HepG2 (cell line): ENCODE measurements around the gene SMTNL1. TPM values are rescaled to one million over a fixed set of nuclear protein-coding genes. Genes with fewer than 3 reads are reported as not detected.

ENCODE experiments used
- ATAC-seq: fragments of 200-7000 bp; cut with Tn5 transposase; 3 replicates; pipeline ENCODE4 v1.9.1; 2020; ENCODE audit warnings: mild to moderate bottlenecking, moderate library complexity
- BruUV-seq: library from RNA; stranded (reverse); fragments of 400-500 nt; replicated peaks from 2 replicates; lab custom pipeline; 2021; lab: Mats Ljungman, UMichigan
- CTCF ChIA-PET: fragments of 300-600 bp; formaldehyde crosslinking; extraction: SDS; loops from one replicate; lab custom pipeline; 2021; ENCODE audit warnings: low total read pairs, inconsistent platforms, low intra/inter-chr PET ratio; lab: Yijun Ruan, JAX
- POLR2A ChIA-PET: fragments of 350-600 bp; sonication (Branson Sonifier 250); formaldehyde crosslinking; loops from one replicate; lab custom pipeline; 2020; ENCODE audit warnings: antibody characterized with exemption, inconsistent platforms; lab: Yijun Ruan, JAX
- DNase-seq: peaks from one replicate; pipeline ENCODE4 v3.0.0-alpha.2; 2015; ENCODE audit warnings: low spot score
- FAIRE-seq: peaks from 3 replicates; lab custom pipeline; 2011; peaks lifted over from hg19 to GRCh38; lab: Jason Lieb, UNC
- H2AFZ ChIP-seq: one replicate; pipeline ENCODE4 v1.6.1; 2011; ENCODE audit warnings: low read length, inconsistent platforms
- H3K27ac ChIP-seq: fragments of 300-600 bp; 3 replicates; pipeline ENCODE4 v1.8.0; 2011; ENCODE audit warnings: mixed run types, mild to moderate bottlenecking, mixed read lengths, low read length, inconsistent platforms; ENCODE audit not compliant: insufficient read depth; ENCODE audit errors: extremely low read length
- H3K27me3 ChIP-seq, 2 experiments: fragments of 200-600 bp in 1 of 2; 2 replicates in 1 of 2; 3 replicates in 1 of 2; pipeline versions ENCODE4 v1.6.0 to v1.8.0; 2011; ENCODE audit warnings: low read length in 2 of 2, mild to moderate bottlenecking in 2 of 2, moderate library complexity in 2 of 2, inconsistent platforms in 1 of 2; ENCODE audit not compliant: insufficient read depth in 2 of 2, control insufficient read depth in 1 of 2
- H3K36me3 ChIP-seq, 2 experiments: fragments of 200-600 bp in 1 of 2; replicated peaks in 1 of 2; 2 replicates in 1 of 2; 3 replicates in 1 of 2; pipeline versions ENCODE4 v1.5.1 to v1.8.0; 2011; ENCODE audit warnings: low read length in 2 of 2, inconsistent platforms in 1 of 2; ENCODE audit not compliant: insufficient read depth in 2 of 2, control insufficient read depth in 1 of 2
- H3K4me1 ChIP-seq: 2 replicates; pipeline ENCODE4 v1.5.1; 2012; ENCODE audit warnings: low read length, inconsistent platforms; ENCODE audit not compliant: insufficient read depth
- H3K4me2 ChIP-seq: 2 replicates; pipeline ENCODE4 v1.6.0; 2011; ENCODE audit warnings: low read depth, low read length, inconsistent platforms
- H3K4me3 ChIP-seq, 3 experiments: fragments of 200-600 bp in 1 of 3; sonication (generic), shearing (Covaris generic) in 1 of 3; replicated peaks in 1 of 3; 2 replicates each; pipeline ENCODE4 v1.5.1; 2011 to 2016; ENCODE audit warnings: low read length in 3 of 3, inconsistent platforms in 2 of 3, low read depth in 2 of 3, mild to moderate bottlenecking in 2 of 3, control low read depth in 1 of 3, mixed read lengths in 1 of 3; ENCODE audit not compliant: insufficient read depth in 1 of 3
- H3K79me2 ChIP-seq: one replicate; pipeline ENCODE4 v1.6.1; 2011; ENCODE audit warnings: low read length, inconsistent platforms; ENCODE audit not compliant: insufficient read depth
- H3K9ac ChIP-seq: 2 replicates; pipeline ENCODE4 v1.6.0; 2011; ENCODE audit warnings: mild to moderate bottlenecking, low read depth, low read length, inconsistent platforms; ENCODE audit not compliant: insufficient read depth
- H3K9me3 ChIP-seq: 2 replicates; pipeline ENCODE4 v1.5.1; 2012; ENCODE audit warnings: mild to moderate bottlenecking, low read length
- H4K20me1 ChIP-seq: 2 replicates; pipeline ENCODE4 v1.6.0; 2011; ENCODE audit warnings: inconsistent platforms, mild to moderate bottlenecking, low read length, moderate library complexity; ENCODE audit not compliant: insufficient read depth
- DPF2 ChIP-seq: sonication (generic); formaldehyde crosslinking; IDR thresholded peaks from 2 replicates; pipeline ENCODE4 v1.4.0; 2020; ENCODE audit warnings: mild to moderate bottlenecking, low read depth, missing genetic modification reagents, borderline replicate concordance
- HNF1A ChIP-seq, 2 experiments: sonication (generic) in 1 of 2; formaldehyde crosslinking in 1 of 2; IDR thresholded peaks; 2 replicates each; pipeline versions ENCODE4 v1.4.0 to v1.6.1; 2016 to 2020; ENCODE audit warnings: borderline replicate concordance in 1 of 2, low read depth in 1 of 2, mild to moderate bottlenecking in 1 of 2, missing genetic modification reagents in 1 of 2
- HNRNPL ChIP-seq: fragments of 200-400 bp; formaldehyde crosslinking; IDR thresholded peaks from 2 replicates; pipeline ENCODE4 v1.6.1; 2017; ENCODE audit warnings: mild to moderate bottlenecking, low read depth, low read length
- SIN3A ChIP-seq: IDR thresholded peaks from 2 replicates; pipeline ENCODE4 v1.6.1; 2011; ENCODE audit warnings: low read depth, mild to moderate bottlenecking, control low read depth, low read length, borderline replicate concordance
- TGIF2 ChIP-seq: IDR thresholded peaks from 2 replicates; pipeline ENCODE4 v1.6.1; 2016; ENCODE audit warnings: control low read depth, missing compliant biosample characterization
- TSC22D2 ChIP-seq: sonication (generic); formaldehyde crosslinking; IDR thresholded peaks from 2 replicates; pipeline ENCODE4 v1.5.1; 2020; ENCODE audit warnings: missing genetic modification reagents, mild to moderate bottlenecking, borderline replicate concordance
- ZFP62 ChIP-seq: sonication (generic); formaldehyde crosslinking; IDR thresholded peaks from 2 replicates; pipeline ENCODE4 v1.4.0; 2020; ENCODE audit warnings: missing genetic modification reagents
- ZMYM2 ChIP-seq: sonication (generic); formaldehyde crosslinking; IDR thresholded peaks from 2 replicates; pipeline ENCODE4 v1.8.0; 2022; ENCODE audit warnings: mild to moderate bottlenecking, missing genetic modification reagents
- ZNF501 ChIP-seq: sonication (generic); formaldehyde crosslinking; IDR thresholded peaks from 2 replicates; pipeline ENCODE4 v1.5.1; 2020; ENCODE audit warnings: mild to moderate bottlenecking, moderate library complexity, missing genetic modification reagents
- ZNF629 ChIP-seq: sonication (generic); formaldehyde crosslinking; conservative IDR thresholded peaks from 2 replicates; pipeline ENCODE4 v1.5.0; 2020; ENCODE audit warnings: missing genetic modification reagents
- WGBS: methylation state at CpG from one replicate; pipeline ENCODE4 v1.1.6; 2017; ENCODE audit warnings: low lambda C conversion rate; 5-methylcytosine and 5-hydroxymethylcytosine counted together
- in situ Hi-C: cut with HindIII; loops from 2 replicates; pipeline ENCODE4 v1.10.0; 2017; ENCODE audit warnings: low pct_unique_long_range_greater_than_20kb; ENCODE audit not compliant: extremely low pct_ligation_motif_present
- intact Hi-C: fragments of 100-400 bp; cut with micrococcal nuclease; formaldehyde crosslinking; loops from one replicate; pipeline ENCODE4 v1.10.0; 2022; ENCODE audit not compliant: unreplicated experiment
- polyA plus RNA-seq, 8 experiments: library from polyadenylated mRNA; depleted of rRNA in 3 of 8; stranded (reverse) in 7 of 8; unstranded in 1 of 8; fragments of >200 nt; fragmentation: Illumina TruSeq in 4 of 8; extraction: Trizol in 4 of 8; gene quantifications; 2 replicates each; pipeline versions ENCODE4 v1.2.1 to v1.2.3, GENCODE V29; 2011 to 2016; ENCODE audit warnings: low read depth in 4 of 8, missing spikeins in 1 of 8, mixed read lengths in 1 of 8; ENCODE audit not compliant: insufficient read depth in 1 of 8
- total RNA-seq, 5 experiments: library from RNA; depleted of rRNA; stranded (reverse); fragments of >200 nt; fragmentation: Illumina TruSeq; extraction: Trizol; gene quantifications; 2 replicates each; pipeline ENCODE4 v1.2.3, GENCODE V29; 2016; ENCODE audit warnings: low read depth in 1 of 5
- TF ChIP-seq, protein P1 (sequence below): sonication (generic); formaldehyde crosslinking; IDR thresholded peaks from 2 replicates; pipeline ENCODE4 v1.8.0; 2022; ENCODE audit warnings: mild to moderate bottlenecking, missing genetic modification reagents, moderate library complexity
- TF ChIP-seq, protein P2 (sequence below): sonication (generic); formaldehyde crosslinking; IDR thresholded peaks from 2 replicates; pipeline ENCODE4 v1.8.1; 2022; ENCODE audit warnings: mild to moderate bottlenecking, missing genetic modification reagents

Gene SMTNL1
- total and polyA plus RNA-seq, 2 of the 13 experiments (the other 11 are each of a cell fraction or from before 2014, with no cell fraction given): 0.04 TPM; not detected in 1

- ATAC-seq: no peak
- Histone ChIP-seq H3K9me3 (no peaks in the 10 kb centered on the region), H3K4me2 (no peak overlapping the region), H3K4me1 (peaks cover 16% of the 10 kb centered on the region), H3K79me2 (no peaks in the 10 kb centered on the region), H3K9ac (no peak overlapping the region), H2AFZ (no peak overlapping the region), H3K27ac (no peak overlapping the region), H4K20me1 (no peaks in the 10 kb centered on the region), H3K36me3 (no peaks in the 10 kb centered on the region), H3K4me3 (no peak overlapping the region), H3K27me3 (no peaks in the 10 kb centered on the region; a peak in 1 of 5 replicates)
- no peak for FAIRE-seq
- in situ Hi-C loops: no loop called here
- TF ChIP-seq ZFP62 (CRISPR knock-in tag) (no peak), DPF2 (CRISPR knock-in tag) (no peak), ZNF501 (no peak), SIN3A (no peak), HNRNPL (no peak), HNF1A (IDR thresholded peaks at IDR 0.05; ENCODE audit: low read depth) (no peak), HNF1A (CRISPR knock-in tag; IDR thresholded peaks at IDR 0.05; ENCODE audit: borderline replicate concordance) (no peak), TSC22D2 (CRISPR knock-in tag) (no peak), ZMYM2 (no peak), TGIF2 (CRISPR knock-in tag) (no peak), ZNF629 (CRISPR knock-in tag) (no peak)
- TF ChIP-seq, protein P1, sequence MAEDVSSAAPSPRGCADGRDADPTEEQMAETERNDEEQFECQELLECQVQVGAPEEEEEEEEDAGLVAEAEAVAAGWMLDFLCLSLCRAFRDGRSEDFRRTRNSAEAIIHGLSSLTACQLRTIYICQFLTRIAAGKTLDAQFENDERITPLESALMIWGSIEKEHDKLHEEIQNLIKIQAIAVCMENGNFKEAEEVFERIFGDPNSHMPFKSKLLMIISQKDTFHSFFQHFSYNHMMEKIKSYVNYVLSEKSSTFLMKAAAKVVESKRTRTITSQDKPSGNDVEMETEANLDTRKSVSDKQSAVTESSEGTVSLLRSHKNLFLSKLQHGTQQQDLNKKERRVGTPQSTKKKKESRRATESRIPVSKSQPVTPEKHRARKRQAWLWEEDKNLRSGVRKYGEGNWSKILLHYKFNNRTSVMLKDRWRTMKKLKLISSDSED: no peak
- TF ChIP-seq, protein P2, sequence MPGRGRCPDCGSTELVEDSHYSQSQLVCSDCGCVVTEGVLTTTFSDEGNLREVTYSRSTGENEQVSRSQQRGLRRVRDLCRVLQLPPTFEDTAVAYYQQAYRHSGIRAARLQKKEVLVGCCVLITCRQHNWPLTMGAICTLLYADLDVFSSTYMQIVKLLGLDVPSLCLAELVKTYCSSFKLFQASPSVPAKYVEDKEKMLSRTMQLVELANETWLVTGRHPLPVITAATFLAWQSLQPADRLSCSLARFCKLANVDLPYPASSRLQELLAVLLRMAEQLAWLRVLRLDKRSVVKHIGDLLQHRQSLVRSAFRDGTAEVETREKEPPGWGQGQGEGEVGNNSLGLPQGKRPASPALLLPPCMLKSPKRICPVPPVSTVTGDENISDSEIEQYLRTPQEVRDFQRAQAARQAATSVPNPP (CRISPR knock-in tag): no peak
- DNase-seq: no peak
- BruUV-seq: no TSS peak
- WGBS: 42% methylated on average over 2 of the region's 2 CpGs
- ChIA-PET CTCF (interaction anchor here (1.8 kb wide), 1 partner anchor 74 kb away, joined by 3 read pairs; no protein-coding TSS in a partner anchor), POLR2A (no interaction called here)
- intact Hi-C loops: no loop called here
These were observed 34.2 kb downstream of the SMTNL1 start for GRCh38 chr11:57571606-57572005.
